WTC11 (cell line): ENCODE results near the gene GSN.

Experiments
- ATF1 ChIP-seq: sonication (generic); formaldehyde crosslinking; IDR thresholded peaks from 2 replicates; pipeline ENCODE4 v1.8.1; 2023; ENCODE audit warnings: mild to moderate bottlenecking, moderate library complexity, missing genetic modification reagents
- CREB1 ChIP-seq: sonication (generic); formaldehyde crosslinking; IDR thresholded peaks from 2 replicates; pipeline ENCODE4 v1.8.0; 2023; ENCODE audit warnings: mild to moderate bottlenecking, missing genetic modification reagents
- GRHL2 ChIP-seq: fragments of 250-450 bp; sonication (Bioruptor Pico); IDR thresholded peaks from 2 replicates; pipeline ENCODE4 v1.8.0; 2022; ENCODE audit warnings: mild to moderate bottlenecking, moderate library complexity; ENCODE audit not compliant: insufficient replicate concordance, severe bottlenecking
- IRF1 ChIP-seq: sonication (generic); formaldehyde crosslinking; IDR thresholded peaks from 2 replicates; pipeline ENCODE4 v1.8.0; 2023; ENCODE audit warnings: missing genetic modification reagents
- MXD4 ChIP-seq: fragments of 250-450 bp; sonication (Bioruptor Pico); IDR thresholded peaks from 2 replicates; pipeline ENCODE4 v1.8.0; 2021; ENCODE audit warnings: mild to moderate bottlenecking, moderate library complexity, borderline replicate concordance
- NFE2L1 ChIP-seq: sonication (generic); formaldehyde crosslinking; IDR thresholded peaks from 2 replicates; pipeline ENCODE4 v1.8.1; 2023; ENCODE audit warnings: missing genetic modification reagents
- SP1 ChIP-seq: sonication (generic); formaldehyde crosslinking; conservative IDR thresholded peaks from 2 replicates; pipeline ENCODE4 v1.8.1; 2022; ENCODE audit warnings: missing genetic modification reagents
- ZBTB43 ChIP-seq: sonication (generic); formaldehyde crosslinking; IDR thresholded peaks from 2 replicates; pipeline ENCODE4 v1.8.1; 2023; ENCODE audit warnings: mild to moderate bottlenecking, missing genetic modification reagents
- TF ChIP-seq, protein P1 (sequence below): fragments of 200-600 bp; IDR thresholded peaks from 2 replicates; pipeline ENCODE4 v1.8.0; 2022; ENCODE audit warnings: antibody characterized with exemption
- TF ChIP-seq, protein P2 (sequence below): sonication (generic); formaldehyde crosslinking; conservative IDR thresholded peaks from 2 replicates; pipeline ENCODE4 v1.8.1; 2023; ENCODE audit warnings: mild to moderate bottlenecking, low read depth, missing genetic modification reagents, moderate library complexity

GRCh38 chr9:121305269-121305994, 37.5 kb downstream of the GSN start:
- TF ChIP-seq, protein P1, sequence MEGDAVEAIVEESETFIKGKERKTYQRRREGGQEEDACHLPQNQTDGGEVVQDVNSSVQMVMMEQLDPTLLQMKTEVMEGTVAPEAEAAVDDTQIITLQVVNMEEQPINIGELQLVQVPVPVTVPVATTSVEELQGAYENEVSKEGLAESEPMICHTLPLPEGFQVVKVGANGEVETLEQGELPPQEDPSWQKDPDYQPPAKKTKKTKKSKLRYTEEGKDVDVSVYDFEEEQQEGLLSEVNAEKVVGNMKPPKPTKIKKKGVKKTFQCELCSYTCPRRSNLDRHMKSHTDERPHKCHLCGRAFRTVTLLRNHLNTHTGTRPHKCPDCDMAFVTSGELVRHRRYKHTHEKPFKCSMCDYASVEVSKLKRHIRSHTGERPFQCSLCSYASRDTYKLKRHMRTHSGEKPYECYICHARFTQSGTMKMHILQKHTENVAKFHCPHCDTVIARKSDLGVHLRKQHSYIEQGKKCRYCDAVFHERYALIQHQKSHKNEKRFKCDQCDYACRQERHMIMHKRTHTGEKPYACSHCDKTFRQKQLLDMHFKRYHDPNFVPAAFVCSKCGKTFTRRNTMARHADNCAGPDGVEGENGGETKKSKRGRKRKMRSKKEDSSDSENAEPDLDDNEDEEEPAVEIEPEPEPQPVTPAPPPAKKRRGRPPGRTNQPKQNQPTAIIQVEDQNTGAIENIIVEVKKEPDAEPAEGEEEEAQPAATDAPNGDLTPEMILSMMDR = no peak
- TF ChIP-seq, protein P2, sequence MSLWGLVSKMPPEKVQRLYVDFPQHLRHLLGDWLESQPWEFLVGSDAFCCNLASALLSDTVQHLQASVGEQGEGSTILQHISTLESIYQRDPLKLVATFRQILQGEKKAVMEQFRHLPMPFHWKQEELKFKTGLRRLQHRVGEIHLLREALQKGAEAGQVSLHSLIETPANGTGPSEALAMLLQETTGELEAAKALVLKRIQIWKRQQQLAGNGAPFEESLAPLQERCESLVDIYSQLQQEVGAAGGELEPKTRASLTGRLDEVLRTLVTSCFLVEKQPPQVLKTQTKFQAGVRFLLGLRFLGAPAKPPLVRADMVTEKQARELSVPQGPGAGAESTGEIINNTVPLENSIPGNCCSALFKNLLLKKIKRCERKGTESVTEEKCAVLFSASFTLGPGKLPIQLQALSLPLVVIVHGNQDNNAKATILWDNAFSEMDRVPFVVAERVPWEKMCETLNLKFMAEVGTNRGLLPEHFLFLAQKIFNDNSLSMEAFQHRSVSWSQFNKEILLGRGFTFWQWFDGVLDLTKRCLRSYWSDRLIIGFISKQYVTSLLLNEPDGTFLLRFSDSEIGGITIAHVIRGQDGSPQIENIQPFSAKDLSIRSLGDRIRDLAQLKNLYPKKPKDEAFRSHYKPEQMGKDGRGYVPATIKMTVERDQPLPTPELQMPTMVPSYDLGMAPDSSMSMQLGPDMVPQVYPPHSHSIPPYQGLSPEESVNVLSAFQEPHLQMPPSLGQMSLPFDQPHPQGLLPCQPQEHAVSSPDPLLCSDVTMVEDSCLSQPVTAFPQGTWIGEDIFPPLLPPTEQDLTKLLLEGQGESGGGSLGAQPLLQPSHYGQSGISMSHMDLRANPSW (CRISPR knock-in tag) = no peak
- no peak for TF ChIP-seq NFE2L1 (CRISPR knock-in tag)
- TF ChIP-seq IRF1 (CRISPR knock-in tag) = no peak
- TF ChIP-seq SP1 (CRISPR knock-in tag) = no peak
- TF ChIP-seq ATF1 (CRISPR knock-in tag) = no peak
- TF ChIP-seq CREB1 = no peak
- TF ChIP-seq GRHL2 (CRISPR knock-in tag) = no peak
- TF ChIP-seq MXD4 (CRISPR knock-in tag) = no peak
- TF ChIP-seq ZBTB43 (CRISPR knock-in tag) = no peak
